NCI-H524 (cell line): ENCODE results near the gene GAPVD1.
A peak's percentile ranks its signal among the peaks of the same experiment; 100 is the strongest.
"Not testable (repeated sequence)": the region's sequence is repeated elsewhere in the genome, so short reads cannot be mapped to it uniquely, and the experiment has no call there.

ENCODE experiments used
- DNase-seq, 2 experiments: peaks; one replicate each; lab custom pipeline; 2025; lab: John Stamatoyannopoulos, UW

The GAPVD1 gene

GRCh38 chr9:125261501-125262293 lies at the start of gene GAPVD1:
GAPVD1 (plus strand) TSS chr9:125261826; CDS start chr9:125298922, 37,096 bp downstream.
- peak; percentile 90 to 98 for DNase-seq

GRCh38 chr9:125214186-125214585 lies 47.4 kb upstream of the GAPVD1 start:
- no peak for DNase-seq

- DNase-seq = no peak
These were observed 43.0 kb upstream of the GAPVD1 start for GRCh38 chr9:125218621-125219020.

GRCh38 chr9:125224858-125225257 lies 36.8 kb upstream of the GAPVD1 start:
- not testable (repeated sequence) for DNase-seq

GRCh38 chr9:125227761-125228160 lies 33.9 kb upstream of the GAPVD1 start:
- DNase-seq = no peak

GRCh38 chr9:125233678-125234077 lies 27.9 kb upstream of the GAPVD1 start:
- no peak for DNase-seq

GRCh38 chr9:125234099-125234498 lies 27.5 kb upstream of the GAPVD1 start:
- not testable (repeated sequence) for DNase-seq

GRCh38 chr9:125235804-125236519 lies 25.7 kb upstream of the GAPVD1 start:
- no peak for DNase-seq

- not testable (repeated sequence) for DNase-seq
These were observed 25.0 kb upstream of the GAPVD1 start for GRCh38 chr9:125236520-125237159.

- DNase-seq = no peak
These were observed 23.3 kb upstream of the GAPVD1 start for GRCh38 chr9:125238127-125238914.

GRCh38 chr9:125238915-125239446 lies 22.6 kb upstream of the GAPVD1 start:
- no peak for DNase-seq

GRCh38 chr9:125239631-125240597 lies 21.7 kb upstream of the GAPVD1 start:
- no peak for DNase-seq

GRCh38 chr9:125240649-125240999 lies 21.0 kb upstream of the GAPVD1 start:
- DNase-seq = peak in 1 of 2 experiments; percentile 60

- DNase-seq = peak; percentile 100
These were observed 20.4 kb upstream of the GAPVD1 start, which contains the start of gene HSPA5 for GRCh38 chr9:125241000-125241862. HSPA5 (minus strand) TSS chr9:125241343; CDS start chr9:125241126, 217 bp downstream.

- peak in 1 of 2 experiments; percentile 50 for DNase-seq
These were observed 19.5 kb upstream of the GAPVD1 start for GRCh38 chr9:125241863-125242739.

GRCh38 chr9:125243792-125244260 lies 17.8 kb upstream of the GAPVD1 start:
- DNase-seq = no peak

- DNase-seq = no peak
These were observed 15.4 kb upstream of the GAPVD1 start for GRCh38 chr9:125246261-125246667.

- DNase-seq = no peak
These were observed 7.4 kb upstream of the GAPVD1 start for GRCh38 chr9:125254231-125254630.
